Measurements from ENCODE around the gene C2CD2. TPM values are rescaled to one million over a fixed set of nuclear protein-coding genes. Genes with fewer than 3 reads are reported as not detected.

Gene C2CD2
- polyA plus RNA-seq, 1 donor (not counting 4 experiments of a cell fraction or from before 2014, with no cell fraction given) = 39.9 TPM

DNA sequence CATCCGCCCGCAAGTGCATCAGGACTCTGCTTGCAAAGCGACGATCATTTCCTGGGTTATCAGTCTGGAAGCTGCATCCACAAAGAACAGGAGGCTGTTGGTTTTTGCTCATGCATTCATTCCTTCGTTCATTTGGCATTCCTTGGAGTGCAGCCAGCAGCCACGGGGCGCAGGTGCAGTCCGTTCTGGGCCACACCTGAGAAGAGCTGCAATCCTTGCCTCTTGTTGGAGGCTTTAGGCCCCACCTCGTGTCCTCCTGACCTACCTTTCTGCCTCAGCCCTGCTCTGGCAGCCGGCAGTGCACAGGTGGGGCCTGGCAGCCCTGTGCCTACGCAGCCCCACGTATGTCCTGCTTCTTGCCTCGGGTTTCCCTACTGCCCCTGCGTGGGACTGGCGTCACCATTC is 19.6 kb upstream of the C2CD2 start:
- DNase-seq (ENCODE audit: low read depth, low spot score) (peak; percentile 66), FAIRE-seq (peak; percentile 92)
- dilution Hi-C loops (cut with MboI; ENCODE audit: extremely low pct_ligation_motif_present, low sequenced_read_pairs) = no loop called here
- Histone ChIP-seq H3K4me2 (ENCODE audit: control insufficient read depth, extremely low read depth, insufficient read depth, low read depth, low read length) (peak overlapping the region; percentile 47), H3K36me3 (ENCODE audit: control insufficient read depth in 2 of 2, extremely low read depth in 1 of 2, insufficient read depth in 2 of 2, low read length in 2 of 2) (no peaks in the 10 kb centered on the region), H3K9me1 (ENCODE audit: control insufficient read depth, extremely low read depth, insufficient read depth, low read length) (no peaks in the 10 kb centered on the region), H3K27ac (ENCODE audit: control insufficient read depth, insufficient read depth, low read length) (no peak overlapping the region), H3K79me2 (ENCODE audit: control insufficient read depth, insufficient read depth, low read length) (no peaks in the 10 kb centered on the region), H3K4me1 (ENCODE audit: control insufficient read depth, extremely low read depth, insufficient read depth, low read length) (peaks cover 14% of the 10 kb centered on the region), H3K27me3 (ENCODE audit: control insufficient read depth, extremely low read depth, insufficient read depth, low read length) (no peaks in the 10 kb centered on the region), H4K20me1 (ENCODE audit: control insufficient read depth, extremely low read depth, insufficient read depth, low read length) (no peaks in the 10 kb centered on the region), H3K9ac (ENCODE audit: control insufficient read depth, extremely low read depth, insufficient read depth, low read length) (no peak overlapping the region), H3K9me3 (ENCODE audit: control insufficient read depth, low read depth, low read length) (no peaks in the 10 kb centered on the region), H2AFZ (ENCODE audit: control insufficient read depth, low read length) (peak overlapping the region; percentile 29), H3K4me3 (ENCODE audit: control insufficient read depth in 2 of 3, extremely low read depth in 1 of 3, insufficient read depth in 2 of 3, low read depth in 1 of 3, low read length in 3 of 3) (no peak overlapping the region)
- TF ChIP-seq EZH2 (IDR thresholded peaks at IDR 0.05; ENCODE audit: low read length) = no peak
- TF ChIP-seq, protein P1, sequence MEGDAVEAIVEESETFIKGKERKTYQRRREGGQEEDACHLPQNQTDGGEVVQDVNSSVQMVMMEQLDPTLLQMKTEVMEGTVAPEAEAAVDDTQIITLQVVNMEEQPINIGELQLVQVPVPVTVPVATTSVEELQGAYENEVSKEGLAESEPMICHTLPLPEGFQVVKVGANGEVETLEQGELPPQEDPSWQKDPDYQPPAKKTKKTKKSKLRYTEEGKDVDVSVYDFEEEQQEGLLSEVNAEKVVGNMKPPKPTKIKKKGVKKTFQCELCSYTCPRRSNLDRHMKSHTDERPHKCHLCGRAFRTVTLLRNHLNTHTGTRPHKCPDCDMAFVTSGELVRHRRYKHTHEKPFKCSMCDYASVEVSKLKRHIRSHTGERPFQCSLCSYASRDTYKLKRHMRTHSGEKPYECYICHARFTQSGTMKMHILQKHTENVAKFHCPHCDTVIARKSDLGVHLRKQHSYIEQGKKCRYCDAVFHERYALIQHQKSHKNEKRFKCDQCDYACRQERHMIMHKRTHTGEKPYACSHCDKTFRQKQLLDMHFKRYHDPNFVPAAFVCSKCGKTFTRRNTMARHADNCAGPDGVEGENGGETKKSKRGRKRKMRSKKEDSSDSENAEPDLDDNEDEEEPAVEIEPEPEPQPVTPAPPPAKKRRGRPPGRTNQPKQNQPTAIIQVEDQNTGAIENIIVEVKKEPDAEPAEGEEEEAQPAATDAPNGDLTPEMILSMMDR (optimal IDR thresholded peaks at IDR 0.05 in 1 of 3, IDR thresholded peaks at IDR 0.05 in 1 of 3, conservative IDR thresholded peaks at IDR 0.05 in 1 of 3; ENCODE audit: extremely low read depth in 1 of 3, insufficient read depth in 2 of 3, low read length in 3 of 3) = no peak

DNA sequence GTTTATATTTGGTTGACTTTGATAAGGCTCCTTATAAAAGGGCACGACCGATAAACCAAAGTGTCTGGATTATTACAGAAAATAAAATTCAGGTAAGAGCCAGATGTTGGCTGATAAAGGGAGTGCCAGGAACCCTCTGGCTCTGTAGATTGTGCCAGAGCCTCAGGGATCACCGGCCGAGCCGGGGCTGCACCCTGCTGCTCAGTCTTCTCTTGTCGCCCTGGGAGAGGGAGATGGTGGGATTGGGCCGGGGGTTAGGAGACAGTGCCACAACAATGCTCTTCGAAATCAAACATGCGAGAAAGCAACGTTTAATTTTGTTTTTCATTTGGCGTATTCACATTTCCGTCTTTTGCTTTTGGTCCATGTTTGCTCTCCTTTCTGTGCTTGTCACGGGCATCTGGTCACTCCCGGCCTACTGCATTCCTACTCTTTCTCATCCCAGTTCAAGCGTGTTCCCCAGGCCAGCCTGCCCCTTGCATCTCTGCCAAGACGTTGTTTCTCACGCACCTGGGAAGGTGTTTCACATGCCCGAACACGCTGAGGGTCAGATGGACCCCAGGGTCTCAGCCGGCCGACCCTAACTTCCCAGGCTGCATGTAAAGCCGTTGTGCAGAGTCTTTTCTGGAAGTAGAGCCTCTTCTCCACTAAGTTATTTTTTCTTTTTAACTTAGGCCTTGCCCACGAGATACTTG is 18.8 kb upstream of the C2CD2 start:
- Histone ChIP-seq H3K4me3 (ENCODE audit: control insufficient read depth in 2 of 3, extremely low read depth in 1 of 3, insufficient read depth in 2 of 3, low read depth in 1 of 3, low read length in 3 of 3) (no peak overlapping the region), H4K20me1 (ENCODE audit: control insufficient read depth, extremely low read depth, insufficient read depth, low read length) (no peaks in the 10 kb centered on the region), H3K27me3 (ENCODE audit: control insufficient read depth, extremely low read depth, insufficient read depth, low read length) (no peaks in the 10 kb centered on the region), H3K4me2 (ENCODE audit: control insufficient read depth, extremely low read depth, insufficient read depth, low read depth, low read length) (peak overlapping the region; percentile 47), H3K27ac (ENCODE audit: control insufficient read depth, insufficient read depth, low read length) (no peak overlapping the region), H3K36me3 (ENCODE audit: control insufficient read depth in 2 of 2, extremely low read depth in 1 of 2, insufficient read depth in 2 of 2, low read length in 2 of 2) (no peaks in the 10 kb centered on the region), H3K79me2 (ENCODE audit: control insufficient read depth, insufficient read depth, low read length) (no peaks in the 10 kb centered on the region), H2AFZ (ENCODE audit: control insufficient read depth, low read length) (no peak overlapping the region), H3K9ac (ENCODE audit: control insufficient read depth, extremely low read depth, insufficient read depth, low read length) (no peak overlapping the region), H3K9me3 (ENCODE audit: control insufficient read depth, low read depth, low read length) (no peaks in the 10 kb centered on the region), H3K9me1 (ENCODE audit: control insufficient read depth, extremely low read depth, insufficient read depth, low read length) (no peaks in the 10 kb centered on the region), H3K4me1 (ENCODE audit: control insufficient read depth, extremely low read depth, insufficient read depth, low read length) (peaks cover 14% of the 10 kb centered on the region)
- dilution Hi-C loops (cut with MboI; ENCODE audit: extremely low pct_ligation_motif_present, low sequenced_read_pairs) = no loop called here
- no peak for FAIRE-seq
- no peak for TF ChIP-seq EZH2 (IDR thresholded peaks at IDR 0.05; ENCODE audit: low read length)
- TF ChIP-seq, protein P1 (optimal IDR thresholded peaks at IDR 0.05 in 1 of 3, IDR thresholded peaks at IDR 0.05 in 1 of 3, conservative IDR thresholded peaks at IDR 0.05 in 1 of 3; ENCODE audit: extremely low read depth in 1 of 3, insufficient read depth in 2 of 3, low read length in 3 of 3) = no peak
- no peak for DNase-seq (ENCODE audit: low read depth, low spot score)
